Measurements from ENCODE around the gene ST3GAL4. TPM values are rescaled to one million over a fixed set of nuclear protein-coding genes. Genes with fewer than 3 reads are reported as not detected.

ST3GAL4 gene
- total RNA-seq, 2 experiments from 2014 or later = 14.3 to 18.8 TPM

DNA sequence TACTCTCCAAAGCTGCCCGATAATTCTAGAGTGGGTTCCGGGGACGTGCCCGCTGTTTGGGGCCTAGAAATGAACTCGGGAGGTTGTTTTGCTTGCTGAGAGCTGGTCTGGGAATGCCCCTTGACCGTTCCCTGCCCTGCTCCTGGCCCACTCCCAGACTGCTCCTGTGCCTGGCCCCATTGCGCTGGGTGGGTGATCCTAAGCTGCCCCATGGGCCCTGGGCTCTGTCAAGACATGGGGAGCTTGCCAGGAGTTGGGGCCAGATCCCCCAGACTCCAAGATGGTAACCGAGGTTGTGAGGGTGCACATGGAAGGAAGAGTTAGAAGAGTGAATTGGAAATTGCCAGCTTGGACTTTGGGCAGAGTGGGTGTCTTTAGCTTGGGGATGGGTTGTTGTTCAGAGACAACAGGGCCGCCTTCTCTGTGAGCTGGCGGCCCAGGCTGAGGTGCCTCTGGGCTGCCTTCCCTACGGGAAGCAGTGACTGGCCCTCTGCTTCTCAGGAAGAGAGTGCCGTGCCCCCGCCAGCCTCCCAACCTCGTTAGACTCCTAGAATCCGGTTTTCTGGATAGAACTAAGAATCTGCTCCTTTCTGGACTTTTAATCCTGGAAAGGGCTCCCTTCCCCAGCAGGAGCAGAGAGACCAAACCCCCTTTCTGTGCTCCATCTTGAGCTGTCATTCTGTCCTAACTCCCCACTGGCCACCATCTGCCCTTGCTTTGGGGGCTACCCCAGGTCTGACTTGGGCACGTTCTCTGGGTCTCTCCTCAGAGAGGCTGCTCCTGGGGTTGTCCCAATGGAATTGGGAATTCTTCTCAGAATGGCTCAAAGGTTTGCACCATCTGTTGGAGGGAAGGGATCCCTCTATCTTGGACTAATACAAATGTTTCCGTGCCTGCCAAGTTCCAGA is 1.8 kb downstream of the ST3GAL4 start:
- DNase-seq (ENCODE audit: low spot score) = no peak
- H3K4me3 ChIP-seq (ENCODE audit: low read depth, low read length, poor library complexity, severe bottlenecking) = no peak overlapping the region
- TF ChIP-seq EZH2phosphoT487 (IDR thresholded peaks at IDR 0.05; ENCODE audit: borderline replicate concordance, low read depth, low read length) = no peak
- TF ChIP-seq, protein P1, sequence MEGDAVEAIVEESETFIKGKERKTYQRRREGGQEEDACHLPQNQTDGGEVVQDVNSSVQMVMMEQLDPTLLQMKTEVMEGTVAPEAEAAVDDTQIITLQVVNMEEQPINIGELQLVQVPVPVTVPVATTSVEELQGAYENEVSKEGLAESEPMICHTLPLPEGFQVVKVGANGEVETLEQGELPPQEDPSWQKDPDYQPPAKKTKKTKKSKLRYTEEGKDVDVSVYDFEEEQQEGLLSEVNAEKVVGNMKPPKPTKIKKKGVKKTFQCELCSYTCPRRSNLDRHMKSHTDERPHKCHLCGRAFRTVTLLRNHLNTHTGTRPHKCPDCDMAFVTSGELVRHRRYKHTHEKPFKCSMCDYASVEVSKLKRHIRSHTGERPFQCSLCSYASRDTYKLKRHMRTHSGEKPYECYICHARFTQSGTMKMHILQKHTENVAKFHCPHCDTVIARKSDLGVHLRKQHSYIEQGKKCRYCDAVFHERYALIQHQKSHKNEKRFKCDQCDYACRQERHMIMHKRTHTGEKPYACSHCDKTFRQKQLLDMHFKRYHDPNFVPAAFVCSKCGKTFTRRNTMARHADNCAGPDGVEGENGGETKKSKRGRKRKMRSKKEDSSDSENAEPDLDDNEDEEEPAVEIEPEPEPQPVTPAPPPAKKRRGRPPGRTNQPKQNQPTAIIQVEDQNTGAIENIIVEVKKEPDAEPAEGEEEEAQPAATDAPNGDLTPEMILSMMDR (conservative IDR thresholded peaks at IDR 0.05; ENCODE audit: low read length) = no peak
- ChIA-PET POLR2A (interaction anchor here (1.1 to 1.6 kb wide), 2 partner anchors 11 to 62 kb away, joined by 3 read pairs; no protein-coding TSS in a partner anchor), CTCF (ENCODE audit: unreplicated experiment) (interaction anchor here (0.5 kb wide), 1 partner anchor 121 kb away, joined by 3 read pairs; no protein-coding TSS in a partner anchor)
- peak overlapping the region; percentile 92 for H3K4me2 ChIP-seq (ENCODE audit: low read length)
- peaks cover 27% of the 10 kb centered on the region for H3K4me1 ChIP-seq (ENCODE audit: insufficient read depth, low read length, poor library complexity, severe bottlenecking)
- BruUV-seq (replicated peaks) = TSS peak; percentile 39
- H3K9me2 ChIP-seq (ENCODE audit: insufficient read depth, low read length) = no peaks in the 10 kb centered on the region
- no peak overlapping the region for H2AFZ ChIP-seq (ENCODE audit: low read length)
- H3K36me3 ChIP-seq (ENCODE audit: insufficient read depth, low read length) = peaks cover 3% of the 10 kb centered on the region; the same call in 1 of the 2 replicates
- H4K20me1 ChIP-seq (ENCODE audit: insufficient read depth, low read length) = no peaks in the 10 kb centered on the region
- no peak overlapping the region for H3K27ac ChIP-seq (ENCODE audit: low read depth, low read length, poor library complexity, severe bottlenecking)
- H3K79me2 ChIP-seq (ENCODE audit: insufficient read depth, low read depth, low read length) = peaks cover 26% of the 10 kb centered on the region; the same call in 1 of the 2 replicates
- intact Hi-C loops (cut with micrococcal nuclease; ENCODE audit: unreplicated experiment) = no loop called here
- no peaks in the 10 kb centered on the region for H3K9me3 ChIP-seq (ENCODE audit: low read length)

DNA sequence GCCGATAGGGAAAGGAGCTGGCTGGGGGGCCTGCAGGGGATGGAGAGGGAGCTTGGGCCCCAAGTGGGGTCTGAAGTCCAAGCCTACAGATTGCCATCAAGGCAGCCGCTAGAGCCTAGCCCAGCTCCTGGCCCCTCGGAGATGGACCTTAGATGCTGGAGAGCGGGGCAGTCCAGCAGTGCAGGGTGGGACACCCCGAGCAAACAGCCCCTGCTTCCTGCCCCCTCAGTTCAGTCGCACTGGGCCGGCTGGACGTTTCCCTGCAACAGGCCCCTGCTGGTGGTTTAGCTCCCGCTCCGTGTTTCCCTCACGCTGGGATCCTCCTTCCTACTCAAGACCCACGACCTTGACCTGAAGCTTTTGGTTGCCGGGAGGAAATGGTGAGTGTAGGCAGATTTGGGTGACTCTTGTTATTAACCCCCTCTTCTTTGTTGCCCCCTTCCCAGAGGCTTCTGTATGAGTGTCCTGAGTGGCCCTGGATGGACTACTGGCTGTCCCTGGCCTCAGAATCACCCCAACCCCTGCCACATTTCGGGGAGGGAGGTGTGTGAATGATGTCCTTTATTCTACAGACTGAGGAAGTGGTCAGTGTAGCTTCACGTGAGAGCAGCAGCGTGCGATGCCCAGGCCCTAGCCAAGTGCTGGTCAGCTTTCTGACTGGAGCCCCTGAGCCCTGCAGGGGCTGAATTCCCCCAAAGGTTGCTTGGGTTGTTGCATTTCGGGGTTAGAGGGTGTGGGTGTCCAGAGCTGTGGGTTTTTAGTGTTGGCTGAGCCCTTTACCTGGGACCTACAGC is 2.7 kb downstream of the ST3GAL4 start:
- peaks cover 18% of the 10 kb centered on the region; the same call in 1 of the 2 replicates for H3K79me2 ChIP-seq (ENCODE audit: insufficient read depth, low read depth, low read length)
- no peaks in the 10 kb centered on the region for H3K36me3 ChIP-seq (ENCODE audit: insufficient read depth, low read length)
- CTCF ChIA-PET (ENCODE audit: unreplicated experiment) = interaction anchor here (0.5 kb wide), 1 partner anchor 122 kb away, joined by 3 read pairs; no protein-coding TSS in a partner anchor
- no TSS peak for BruUV-seq (replicated peaks)
- H2AFZ ChIP-seq (ENCODE audit: low read length) = no peak overlapping the region
- H3K9me3 ChIP-seq (ENCODE audit: low read length) = no peaks in the 10 kb centered on the region
- DNase-seq (ENCODE audit: low spot score) = no peak
- H3K9me2 ChIP-seq (ENCODE audit: insufficient read depth, low read length) = no peaks in the 10 kb centered on the region
- no peak overlapping the region for H3K4me3 ChIP-seq (ENCODE audit: low read depth, low read length, poor library complexity, severe bottlenecking)
- intact Hi-C loops (cut with micrococcal nuclease; ENCODE audit: unreplicated experiment) = no loop called here
- no peak overlapping the region for H3K27ac ChIP-seq (ENCODE audit: low read depth, low read length, poor library complexity, severe bottlenecking)
- TF ChIP-seq EZH2phosphoT487 (IDR thresholded peaks at IDR 0.05; ENCODE audit: borderline replicate concordance, low read depth, low read length) = no peak
- TF ChIP-seq, protein P1 (conservative IDR thresholded peaks at IDR 0.05; ENCODE audit: low read length) = no peak
- no peaks in the 10 kb centered on the region for H4K20me1 ChIP-seq (ENCODE audit: insufficient read depth, low read length)
- POLR2A ChIA-PET = interaction anchor here (0.5 to 1.6 kb wide), 2 partner anchors 10 to 121 kb away, joined by 3 to 4 read pairs; no protein-coding TSS in a partner anchor
- peaks cover 18% of the 10 kb centered on the region for H3K4me1 ChIP-seq (ENCODE audit: insufficient read depth, low read length, poor library complexity, severe bottlenecking)
- no peak overlapping the region for H3K4me2 ChIP-seq (ENCODE audit: low read length)

Data from OCI-LY7 (cell line).